MG63 (cell line): Measurements from ENCODE around the gene SCARF1. TPM values are rescaled to one million over a fixed set of nuclear protein-coding genes. Genes with fewer than 3 reads are reported as not detected.

Experiments
- DNase-seq: peaks from one replicate; pipeline ENCODE4 v3.0.0-alpha.2; 2020
- H3K27me3 ChIP-seq: fragments of 250-450 bp; sonication (Bioruptor Pico); 2 replicates; pipeline ENCODE4 v1.5.1; 2020; ENCODE audit warnings: mild to moderate bottlenecking, moderate library complexity
- H3K36me3 ChIP-seq: fragments of 250-450 bp; sonication (Bioruptor Pico); 2 replicates; pipeline ENCODE4 v1.5.1; 2020; ENCODE audit warnings: mild to moderate bottlenecking, moderate library complexity
- H3K4me3 ChIP-seq: fragments of 250-450 bp; sonication (Bioruptor Pico); 2 replicates; pipeline ENCODE4 v1.5.1; 2020; ENCODE audit warnings: mild to moderate bottlenecking, moderate library complexity
- H3K9me3 ChIP-seq: fragments of 250-450 bp; sonication (Bioruptor Pico); 2 replicates; pipeline ENCODE4 v1.5.1; 2020; ENCODE audit warnings: mild to moderate bottlenecking, moderate library complexity
- total RNA-seq: library from RNA; depleted of rRNA; stranded (reverse); fragments of >200 nt; shearing (Covaris generic); gene quantifications from 2 replicates; pipeline ENCODE4 v1.2.3, GENCODE V29; 2014; ENCODE audit warnings: low replicate concordance; rRNA removed

The SCARF1 gene
- total RNA-seq, 1 experiment from 2014 or later, result not detected

GRCh38 chr17:1591474-1592090 lies 54.0 kb downstream of the SCARF1 start:
- Histone ChIP-seq H3K27me3 (no peaks in the 10 kb centered on the region), H3K9me3 (no peaks in the 10 kb centered on the region), H3K36me3 (no peaks in the 10 kb centered on the region), H3K4me3 (no peak overlapping the region)
- DNase-seq, result no peak

- no peak for DNase-seq
- Histone ChIP-seq H3K9me3 (no peaks in the 10 kb centered on the region), H3K27me3 (no peaks in the 10 kb centered on the region), H3K36me3 (no peaks in the 10 kb centered on the region), H3K4me3 (no peak overlapping the region)
Observed at GRCh38 chr17:1590747-1591473, 54.6 kb downstream of the SCARF1 start.

- no peak overlapping the region for H3K4me3 ChIP-seq
Observed at GRCh38 chr17:1590029-1590746, 55.3 kb downstream of the SCARF1 start.

GRCh38 chr17:1588821-1589585 lies 56.5 kb downstream of the SCARF1 start:
- Histone ChIP-seq H3K36me3 (no peaks in the 10 kb centered on the region), H3K9me3 (no peaks in the 10 kb centered on the region), H3K4me3 (no peak overlapping the region), H3K27me3 (no peaks in the 10 kb centered on the region)
- no peak for DNase-seq

More at GRCh38 chr17:1590029-1590746, 55.3 kb downstream of the SCARF1 start:
- peak; percentile 83 for DNase-seq
- Histone ChIP-seq H3K36me3 (no peaks in the 10 kb centered on the region), H3K9me3 (no peaks in the 10 kb centered on the region), H3K27me3 (no peaks in the 10 kb centered on the region)

GRCh38 chr17:1584167-1584566 lies 61.4 kb downstream of the SCARF1 start:
- H3K27me3 ChIP-seq, result no peaks in the 10 kb centered on the region
- no peak for DNase-seq
- H3K9me3 ChIP-seq, result no peaks in the 10 kb centered on the region
- H3K4me3 ChIP-seq, result no peak overlapping the region
- no peaks in the 10 kb centered on the region for H3K36me3 ChIP-seq

Other genes starting within 250 kb of the SCARF1 start
- 108 and 118 TPM in 2 replicates for gene YWHAE, start 245.5 kb downstream of the SCARF1 start, total RNA-seq
- 35.1 and 36.0 TPM in 2 replicates for gene CRK, start 189.5 kb downstream of the SCARF1 start, total RNA-seq
- gene MYO1C, start 153.0 kb downstream of the SCARF1 start, total RNA-seq, result 65.5 and 75.2 TPM in 2 replicates
- 30.8 and 75.0 TPM in 2 replicates for gene INPP5K, start 129.1 kb downstream of the SCARF1 start, total RNA-seq
- 15.2 and 39.1 TPM in 2 replicates for gene PITPNA, start 82.9 kb downstream of the SCARF1 start, total RNA-seq
- 3.9 and 8.3 TPM in 2 replicates for gene SLC43A2, start 16.9 kb downstream of the SCARF1 start, total RNA-seq
- 4.6 TPM in 1 of 2 replicates, not detected in the other for gene RILP, start 4.1 kb upstream of the SCARF1 start, total RNA-seq
- gene PRPF8, start 39.1 kb upstream of the SCARF1 start, total RNA-seq, result 80.5 and 100 TPM in 2 replicates
- 0.37 and 0.59 TPM in 2 replicates for gene TLCD2, start 64.6 kb upstream of the SCARF1 start, total RNA-seq
- gene WDR81, start 79.0 kb upstream of the SCARF1 start, total RNA-seq, result 7.2 and 20.3 TPM in 2 replicates
- not detected in 2 replicates for gene SERPINF2, start 97.1 kb upstream of the SCARF1 start, total RNA-seq
- 1.2 and 5.0 TPM in 2 replicates for gene SERPINF1, start 116.3 kb upstream of the SCARF1 start, total RNA-seq
- gene SMYD4, start 184.2 kb upstream of the SCARF1 start, total RNA-seq, result 6.3 and 9.6 TPM in 2 replicates
- 34.6 and 49.4 TPM in 2 replicates for gene RPA1, start 184.3 kb upstream of the SCARF1 start, total RNA-seq